Measurements from ENCODE around the gene UCKL1. TPM values are rescaled to one million over a fixed set of nuclear protein-coding genes. Genes with fewer than 3 reads are reported as not detected.

Gene UCKL1
- 38.6 and 43.7 TPM in 2 replicates for total RNA-seq (2022)
- Bru-seq, nascent RNA: percentile 49 among the genes with signal in this experiment
- BruChase-seq, experiment 1, labeled RNA remaining after a 6-hour chase: percentile 72 among the genes with signal in this experiment
- percentile 63 among the genes with signal in this experiment for BruChase-seq, experiment 2, labeled RNA remaining after a 2-hour chase
- long read RNA-seq, partial matches to known transcripts: 27 of 108 reads
- long read RNA-seq, other reads (novel, unspliced or antisense): 81 of 108 reads

GRCh38 chr20:63955827-63956663 is at the start of gene UCKL1:
Gene UCKL1 (minus strand): TSS chr20:63956416. CDS start chr20:63956372, 44 bp downstream.
- no TSS peak for BruUV-seq (replicated peaks)
- POLR2A ChIA-PET: interaction anchor here (0.6 to 3.7 kb wide), 38 partner anchors 11 to 435 kb away, joined by 3 to 74 read pairs (median 6); partner anchors contain the start of genes ARFRP1, PPDPF, PRPF6 and PTK6

GRCh38 chr20:64005394-64005793 is 49.2 kb upstream of the UCKL1 start:
- intact Hi-C loops (cut with micrococcal nuclease): no loop called here
- CTCF ChIA-PET: interaction anchor here (0.7 to 3.9 kb wide), 2 partner anchors 33 to 108 kb away, joined by 3 to 18 read pairs; no protein-coding TSS in a partner anchor

More at GRCh38 chr20:63955827-63956663, at the start of gene UCKL1:
- intact Hi-C loops (cut with micrococcal nuclease): loop anchor here (5.0 kb wide), 2 partner anchors 249 to 419 kb away; partner anchors contain the start of genes ARFRP1, PTK6 and ZGPAT
- H3K9me3 Mint-ChIP-seq (ENCODE audit: unreplicated experiment): no peaks in the 10 kb centered on the region
- TF ChIP-seq, protein P1, sequence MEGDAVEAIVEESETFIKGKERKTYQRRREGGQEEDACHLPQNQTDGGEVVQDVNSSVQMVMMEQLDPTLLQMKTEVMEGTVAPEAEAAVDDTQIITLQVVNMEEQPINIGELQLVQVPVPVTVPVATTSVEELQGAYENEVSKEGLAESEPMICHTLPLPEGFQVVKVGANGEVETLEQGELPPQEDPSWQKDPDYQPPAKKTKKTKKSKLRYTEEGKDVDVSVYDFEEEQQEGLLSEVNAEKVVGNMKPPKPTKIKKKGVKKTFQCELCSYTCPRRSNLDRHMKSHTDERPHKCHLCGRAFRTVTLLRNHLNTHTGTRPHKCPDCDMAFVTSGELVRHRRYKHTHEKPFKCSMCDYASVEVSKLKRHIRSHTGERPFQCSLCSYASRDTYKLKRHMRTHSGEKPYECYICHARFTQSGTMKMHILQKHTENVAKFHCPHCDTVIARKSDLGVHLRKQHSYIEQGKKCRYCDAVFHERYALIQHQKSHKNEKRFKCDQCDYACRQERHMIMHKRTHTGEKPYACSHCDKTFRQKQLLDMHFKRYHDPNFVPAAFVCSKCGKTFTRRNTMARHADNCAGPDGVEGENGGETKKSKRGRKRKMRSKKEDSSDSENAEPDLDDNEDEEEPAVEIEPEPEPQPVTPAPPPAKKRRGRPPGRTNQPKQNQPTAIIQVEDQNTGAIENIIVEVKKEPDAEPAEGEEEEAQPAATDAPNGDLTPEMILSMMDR (IDR thresholded peaks at IDR 0.05; ENCODE audit: unreplicated experiment): no peak
- DNase-seq (ENCODE audit: unreplicated experiment): peak; percentile 81
- CTCF ChIA-PET: interaction anchor here (0.7 to 2.5 kb wide), 10 partner anchors 14 to 665 kb away, joined by 3 to 12 read pairs (median 4); partner anchors contain the start of gene PTK6
- no peak within 1 kb of the TSS for H3K27ac Mint-ChIP-seq (ENCODE audit: low read depth, unreplicated experiment)
- H3K36me3 Mint-ChIP-seq (ENCODE audit: insufficient read depth, unreplicated experiment): peaks cover 13% of the 10 kb centered on the region
- peaks cover 21% of the 10 kb centered on the region for H3K4me1 Mint-ChIP-seq (ENCODE audit: insufficient read depth, unreplicated experiment)
- no peaks in the 10 kb centered on the region for H3K27me3 Mint-ChIP-seq (ENCODE audit: insufficient read depth, unreplicated experiment)
- peak within 1 kb of the TSS; percentile 74 for H3K4me3 Mint-ChIP-seq (ENCODE audit: unreplicated experiment)

DNA sequence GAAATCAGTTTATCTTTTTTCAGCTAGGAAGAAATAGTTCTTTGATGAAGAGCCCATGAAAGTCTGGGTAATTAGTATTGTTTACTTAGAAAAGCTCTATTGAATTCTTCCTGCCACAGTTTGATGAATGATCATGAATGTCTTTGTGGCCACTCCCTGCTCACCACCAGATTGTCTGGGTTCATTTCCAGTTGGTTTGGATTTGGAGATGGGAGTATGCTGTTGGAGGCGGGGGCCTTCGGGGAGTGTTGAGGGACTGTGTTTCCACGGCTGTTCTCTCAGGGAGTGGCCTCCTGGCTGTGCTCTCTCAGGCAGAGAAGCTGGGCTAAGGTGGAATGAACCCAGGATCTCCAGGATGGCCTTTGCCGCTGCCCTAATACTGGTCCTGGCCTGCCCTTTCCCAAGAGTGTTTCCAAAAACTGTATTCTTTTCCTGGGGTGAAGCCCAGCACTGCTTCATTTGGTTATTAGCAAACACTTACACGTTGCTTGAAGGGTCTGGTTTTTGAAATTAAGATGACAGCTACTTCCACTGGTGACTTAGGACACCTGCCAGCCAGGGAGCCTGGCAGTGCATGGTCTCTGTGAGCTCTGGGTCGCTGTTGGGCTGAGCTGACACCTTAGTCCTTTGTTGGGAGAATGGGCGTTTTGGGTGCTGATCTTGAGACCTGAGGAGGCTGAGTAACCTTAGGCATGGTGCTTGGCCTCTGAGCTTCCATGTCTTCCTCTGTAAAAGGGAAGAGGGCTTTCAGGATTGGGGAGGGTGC is 47.9 kb upstream of the UCKL1 start:
- no peak for DNase-seq (ENCODE audit: unreplicated experiment)
- Mint-ChIP-seq H3K27ac (ENCODE audit: low read depth, unreplicated experiment) (no peak overlapping the region), H3K36me3 (ENCODE audit: insufficient read depth, unreplicated experiment) (peaks cover 79% of the 10 kb centered on the region), H3K4me1 (ENCODE audit: insufficient read depth, unreplicated experiment) (no peaks in the 10 kb centered on the region), H3K27me3 (ENCODE audit: insufficient read depth, unreplicated experiment) (no peaks in the 10 kb centered on the region), H3K9me3 (ENCODE audit: unreplicated experiment) (no peaks in the 10 kb centered on the region), H3K4me3 (ENCODE audit: unreplicated experiment) (no peak overlapping the region)
- no TSS peak for BruUV-seq (replicated peaks)
- ChIA-PET CTCF (interaction anchor here (0.6 to 3.9 kb wide), 4 partner anchors 16 to 53 kb away, joined by 3 to 18 read pairs (median 4); partner anchors contain the start of gene PRPF6), POLR2A (interaction anchor here (1.0 to 1.8 kb wide), 3 partner anchors 13 to 22 kb away, joined by 3 to 7 read pairs (median 3); no protein-coding TSS in a partner anchor)
- intact Hi-C loops (cut with micrococcal nuclease): no loop called here
- TF ChIP-seq, protein P1 (IDR thresholded peaks at IDR 0.05; ENCODE audit: unreplicated experiment): no peak

More at GRCh38 chr20:64005394-64005793, 49.2 kb upstream of the UCKL1 start:
- no TSS peak for BruUV-seq (replicated peaks)
- POLR2A ChIA-PET: interaction anchor here (0.9 kb wide), 1 partner anchor 39 kb away, joined by 4 read pairs; no protein-coding TSS in a partner anchor
- H3K27ac Mint-ChIP-seq (ENCODE audit: low read depth, unreplicated experiment): no peak overlapping the region
- TF ChIP-seq, protein P1 (IDR thresholded peaks at IDR 0.05; ENCODE audit: unreplicated experiment): no peak
- H3K36me3 Mint-ChIP-seq (ENCODE audit: insufficient read depth, unreplicated experiment): peaks cover 79% of the 10 kb centered on the region
- H3K9me3 Mint-ChIP-seq (ENCODE audit: unreplicated experiment): no peaks in the 10 kb centered on the region
- no peak for DNase-seq (ENCODE audit: unreplicated experiment)
- no peak overlapping the region for H3K4me3 Mint-ChIP-seq (ENCODE audit: unreplicated experiment)
- no peaks in the 10 kb centered on the region for H3K4me1 Mint-ChIP-seq (ENCODE audit: insufficient read depth, unreplicated experiment)
- H3K27me3 Mint-ChIP-seq (ENCODE audit: insufficient read depth, unreplicated experiment): no peaks in the 10 kb centered on the region

Data from MCF 10A (cell line).